ENCODE data around the gene ASTN2.

The ASTN2 gene

GRCh38 chr9:116391306-116391900, 1023.5 kb downstream of the ASTN2 start:
- no peak for DNase-seq

- no peak for DNase-seq
These were observed 1024.3 kb downstream of the ASTN2 start for GRCh38 chr9:116390303-116391228.

- no peak for DNase-seq
These were observed 1025.1 kb downstream of the ASTN2 start for GRCh38 chr9:116389541-116390302.

GRCh38 chr9:116387934-116388698, 1026.7 kb downstream of the ASTN2 start:
- DNase-seq: no peak

GRCh38 chr9:116383936-116384335, 1030.9 kb downstream of the ASTN2 start:
- DNase-seq: no peak

GRCh38 chr9:116383133-116383532, 1031.7 kb downstream of the ASTN2 start:
- DNase-seq: no peak

GRCh38 chr9:116382053-116382452, 1032.8 kb downstream of the ASTN2 start:
- no peak for DNase-seq

GRCh38 chr9:116381350-116381749, 1033.5 kb downstream of the ASTN2 start:
- no peak for DNase-seq

GRCh38 chr9:116380496-116380995, 1034.3 kb downstream of the ASTN2 start:
- no peak for DNase-seq

- DNase-seq: no peak
These were observed 1035.0 kb downstream of the ASTN2 start for GRCh38 chr9:116379821-116380220.

GRCh38 chr9:116378873-116379272, 1036.0 kb downstream of the ASTN2 start:
- DNase-seq: no peak

GRCh38 chr9:116377179-116377798, 1037.6 kb downstream of the ASTN2 start:
- DNase-seq: no peak

Data from NCI-H2227 treated with DMSO at 0.1 percent for 48 hours (cell line).